GOT3 (cell line): Measurements from ENCODE around the gene MED17.
"Not testable (repeated sequence)": the region's sequence is repeated elsewhere in the genome, so short reads cannot be mapped to it uniquely, and the experiment has no call there.

ENCODE experiments used
- DNase-seq: peaks from one replicate; lab custom pipeline; 2025; ENCODE audit warnings: mixed read lengths; lab: John Stamatoyannopoulos, UW

The MED17 gene, protein sequence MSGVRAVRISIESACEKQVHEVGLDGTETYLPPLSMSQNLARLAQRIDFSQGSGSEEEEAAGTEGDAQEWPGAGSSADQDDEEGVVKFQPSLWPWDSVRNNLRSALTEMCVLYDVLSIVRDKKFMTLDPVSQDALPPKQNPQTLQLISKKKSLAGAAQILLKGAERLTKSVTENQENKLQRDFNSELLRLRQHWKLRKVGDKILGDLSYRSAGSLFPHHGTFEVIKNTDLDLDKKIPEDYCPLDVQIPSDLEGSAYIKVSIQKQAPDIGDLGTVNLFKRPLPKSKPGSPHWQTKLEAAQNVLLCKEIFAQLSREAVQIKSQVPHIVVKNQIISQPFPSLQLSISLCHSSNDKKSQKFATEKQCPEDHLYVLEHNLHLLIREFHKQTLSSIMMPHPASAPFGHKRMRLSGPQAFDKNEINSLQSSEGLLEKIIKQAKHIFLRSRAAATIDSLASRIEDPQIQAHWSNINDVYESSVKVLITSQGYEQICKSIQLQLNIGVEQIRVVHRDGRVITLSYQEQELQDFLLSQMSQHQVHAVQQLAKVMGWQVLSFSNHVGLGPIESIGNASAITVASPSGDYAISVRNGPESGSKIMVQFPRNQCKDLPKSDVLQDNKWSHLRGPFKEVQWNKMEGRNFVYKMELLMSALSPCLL

GRCh38 chr11:93784145-93784934, at the start of gene MED17:
TSS of gene MED17 (plus strand) at chr11:93784282. CDS start at chr11:93784514, 232 bp downstream.
- DNase-seq: peak; percentile 57

GRCh38 chr11:93734427-93735222, 49.5 kb upstream of the MED17 start:
- DNase-seq: no peak

DNA sequence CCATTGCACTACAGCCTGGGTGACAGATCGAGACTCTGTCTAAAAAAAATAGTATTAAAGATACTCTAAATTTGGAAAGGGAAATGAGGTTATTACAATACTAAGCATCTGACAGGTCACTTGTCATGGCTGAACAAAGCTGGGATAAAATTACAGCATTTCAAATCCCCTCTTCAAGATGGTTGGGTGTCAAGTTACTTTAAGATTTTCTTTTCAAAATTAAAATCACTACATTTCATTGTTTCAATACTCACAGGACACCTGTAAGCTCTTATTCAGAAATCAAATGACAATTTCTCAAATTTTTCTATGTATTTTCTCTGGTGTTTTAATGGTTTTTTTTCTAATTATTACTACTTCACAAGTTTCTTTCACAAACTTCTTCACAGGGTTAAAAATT, 48.5 kb upstream of the MED17 start:
- DNase-seq: no peak

GRCh38 chr11:93736129-93736528, 48.0 kb upstream of the MED17 start:
- DNase-seq: no peak

GRCh38 chr11:93737904-93738612, 46.0 kb upstream of the MED17 start:
- DNase-seq: no peak

GRCh38 chr11:93738647-93739081, 45.4 kb upstream of the MED17 start:
- DNase-seq: no peak

- no peak for DNase-seq
These were observed 43.9 kb upstream of the MED17 start for GRCh38 chr11:93740031-93740729.

DNA sequence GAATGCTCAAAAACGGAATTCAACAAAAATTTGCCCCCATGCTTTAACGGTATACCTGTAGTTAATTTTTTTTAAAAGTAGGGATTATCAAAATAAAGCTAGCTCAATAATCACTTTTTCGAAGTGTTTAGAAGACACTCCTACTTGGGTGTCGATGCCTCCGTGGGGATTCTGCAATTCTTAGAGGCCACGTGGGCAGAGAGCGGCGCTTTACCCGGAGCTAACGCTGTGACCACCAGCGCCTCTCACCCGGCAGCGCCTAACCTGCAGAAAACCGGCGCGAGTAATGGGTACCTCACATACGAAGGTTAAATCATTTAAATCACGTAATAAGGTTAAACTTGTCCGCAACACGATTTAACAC, 43.4 kb upstream of the MED17 start:
- DNase-seq: no peak

GRCh38 chr11:93741094-93741881, 42.8 kb upstream of the MED17 start, which contains the start of the genes C11orf54 and TAF1D:
TSS of gene C11orf54 (plus strand) at chr11:93741672. CDS start at chr11:93747394, 5,722 bp downstream.
TSS of gene TAF1D (minus strand) at chr11:93741495. CDS start at chr11:93739304, 2,191 bp downstream.
- peak; percentile 75 for DNase-seq

DNA sequence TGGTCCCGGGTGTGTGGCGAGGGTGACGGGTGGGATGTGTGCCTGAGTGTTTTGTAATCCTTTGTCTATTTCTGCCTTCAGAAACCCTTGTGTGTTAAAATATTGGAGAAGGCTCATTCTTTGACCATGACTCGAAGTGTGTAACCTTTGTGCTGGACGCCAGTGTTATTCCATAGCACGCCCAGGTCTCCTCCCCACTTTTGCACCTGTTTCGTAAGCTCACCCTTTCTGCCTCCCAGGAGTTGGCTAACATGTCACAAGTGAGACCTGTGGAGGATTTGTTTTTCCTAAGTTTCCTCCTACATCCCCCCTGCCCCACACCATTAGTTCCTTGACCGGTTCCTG, 42.2 kb upstream of the MED17 start:
- no peak for DNase-seq

DNA sequence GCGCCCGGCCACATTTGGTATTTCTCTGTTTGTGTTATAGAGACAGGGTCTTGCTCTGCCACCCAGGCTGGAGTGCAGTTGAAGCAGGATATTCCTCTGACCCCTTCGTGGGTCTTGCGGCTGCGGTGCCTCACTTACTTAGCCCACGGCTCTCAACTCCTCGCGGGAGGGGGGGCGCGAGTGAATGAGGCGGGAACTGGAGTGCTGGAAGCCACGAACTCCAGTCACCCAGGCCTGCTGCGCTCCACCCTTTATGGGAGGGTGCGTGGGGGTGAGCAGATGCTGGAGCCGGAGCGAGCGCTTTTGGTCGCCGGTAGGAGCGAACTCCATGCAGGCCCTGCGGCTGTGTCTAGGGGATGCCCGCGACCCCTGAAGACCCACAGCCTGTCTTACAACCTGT, 40.8 kb upstream of the MED17 start:
- no peak for DNase-seq

DNA sequence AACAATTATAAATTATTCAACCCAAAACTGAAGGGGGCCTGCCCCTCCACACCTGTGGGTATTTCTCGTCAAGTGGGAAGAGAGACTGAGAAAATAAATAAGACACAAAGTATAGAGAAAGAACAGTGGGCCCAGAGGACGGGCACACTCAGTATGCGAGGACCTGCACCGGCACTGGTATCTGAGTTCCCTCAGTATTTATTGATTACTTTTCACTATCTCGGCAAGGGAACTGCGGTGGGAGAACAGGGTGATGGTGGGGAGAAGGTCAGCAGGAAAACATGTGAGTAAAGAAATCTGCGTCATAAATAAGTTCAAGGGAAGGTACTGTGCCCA, 39.4 kb upstream of the MED17 start:
- DNase-seq: no peak

DNA sequence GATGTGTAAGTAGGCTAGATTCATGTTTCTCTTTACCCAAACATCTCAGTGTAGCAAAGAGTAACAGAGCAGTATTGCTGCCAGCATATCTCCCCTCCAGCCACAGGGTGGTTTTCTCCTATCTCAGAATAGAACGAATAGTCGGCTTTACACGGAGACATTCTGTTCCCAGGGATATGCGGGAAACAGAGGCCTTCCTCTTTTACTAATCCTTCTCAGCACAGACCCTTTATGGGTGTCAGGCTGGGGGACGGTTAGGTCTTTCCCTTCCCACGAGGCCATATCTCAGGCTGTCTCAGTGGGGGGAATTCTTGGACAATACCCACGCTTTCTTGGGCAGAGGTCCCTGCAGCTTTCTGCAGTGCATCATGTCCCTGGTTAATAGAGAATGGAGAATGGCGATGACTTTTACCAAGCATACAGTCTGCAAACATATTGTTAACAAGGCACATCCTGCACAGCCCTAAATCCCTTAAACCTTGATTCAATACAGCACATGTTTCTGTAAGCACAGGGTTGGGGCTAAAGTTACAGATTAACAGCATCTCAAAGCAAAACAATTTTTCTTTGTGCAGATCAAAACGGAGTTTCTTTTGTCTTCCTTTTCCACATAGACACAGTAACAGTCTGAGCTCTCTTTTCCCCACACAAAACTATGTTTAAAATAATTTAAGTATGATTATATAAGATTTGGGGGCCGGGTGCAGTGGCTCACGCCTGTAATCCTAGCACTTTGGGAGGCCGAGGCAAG, 38.9 kb upstream of the MED17 start:
- not testable (repeated sequence) for DNase-seq

DNA sequence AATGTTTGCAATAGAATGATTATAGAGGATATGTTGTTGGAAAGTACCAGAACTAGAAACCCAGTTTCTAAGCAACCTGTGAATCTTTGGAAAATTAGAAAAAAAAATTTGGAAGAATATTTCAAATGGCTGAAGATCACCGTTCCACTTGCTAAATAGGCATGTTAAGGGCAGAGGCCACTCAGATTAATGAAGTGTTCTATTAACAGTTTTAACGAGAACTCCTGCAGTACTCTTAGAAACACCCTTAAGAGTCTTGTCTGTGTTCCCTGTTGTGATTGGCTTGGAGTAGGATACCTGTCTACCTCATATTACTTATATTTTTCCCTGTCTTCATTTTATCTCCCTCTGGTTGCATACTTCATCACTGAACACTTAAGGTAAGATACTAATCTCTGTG, 38.0 kb upstream of the MED17 start:
- DNase-seq: no peak

- DNase-seq: no peak
These were observed 37.0 kb upstream of the MED17 start for GRCh38 chr11:93747122-93747521.

DNA sequence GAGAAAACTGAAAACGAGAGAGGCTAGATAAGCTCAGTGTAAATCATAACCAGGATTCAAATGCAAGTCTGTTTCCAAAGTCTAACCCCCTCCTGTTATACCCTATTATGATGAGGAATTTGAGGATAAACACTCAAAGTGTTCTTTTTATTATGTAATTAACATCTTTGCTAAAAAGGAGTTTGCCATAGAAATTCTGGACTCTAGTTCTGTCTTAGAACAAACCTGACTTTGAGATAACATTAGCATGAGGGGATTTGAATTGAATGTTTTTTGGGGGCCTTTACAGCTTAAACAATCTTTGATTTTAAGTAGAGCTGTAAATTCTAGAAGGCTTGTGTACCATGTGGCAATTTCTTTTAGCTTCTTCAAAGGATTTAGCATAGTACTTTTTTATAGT, 33.1 kb upstream of the MED17 start:
- DNase-seq: no peak

DNA sequence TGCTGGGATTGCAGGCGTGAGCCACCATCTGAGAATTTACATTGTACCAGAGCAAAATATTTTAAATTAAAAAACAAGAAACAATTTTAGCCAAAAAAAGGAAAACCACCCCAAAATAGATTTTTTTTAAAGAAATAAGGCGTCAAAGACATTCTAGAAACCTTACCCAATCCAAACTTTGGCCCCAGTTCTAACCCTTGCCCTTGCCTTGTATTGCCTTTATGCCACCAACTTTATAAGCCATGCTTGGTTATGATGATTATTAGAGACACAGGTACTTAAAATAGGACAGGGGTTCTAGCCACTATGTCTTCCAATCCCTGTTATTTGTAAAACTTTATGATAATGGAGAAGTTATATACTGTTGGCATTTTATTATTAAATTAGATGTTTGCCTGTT, 30.8 kb upstream of the MED17 start:
- DNase-seq: no peak

DNA sequence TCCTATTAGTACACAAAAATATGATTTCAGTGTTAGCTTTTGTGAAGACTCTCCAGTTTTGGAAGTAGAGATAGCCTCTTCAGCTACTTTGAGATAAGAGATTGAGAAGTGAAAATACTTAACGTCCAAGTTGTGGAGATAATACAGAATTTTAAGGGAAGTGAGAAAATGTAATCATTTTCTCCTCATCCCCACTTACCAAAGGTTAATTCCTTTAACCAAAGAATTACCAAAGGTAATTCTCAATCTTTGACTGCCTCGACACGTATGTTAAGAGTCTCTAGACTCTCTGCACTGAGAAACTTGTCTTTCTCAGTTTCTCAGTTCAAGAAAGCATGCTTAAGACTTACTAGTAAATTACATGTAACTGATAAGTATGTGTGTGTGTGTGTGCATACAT, 27.3 kb upstream of the MED17 start:
- no peak for DNase-seq

DNA sequence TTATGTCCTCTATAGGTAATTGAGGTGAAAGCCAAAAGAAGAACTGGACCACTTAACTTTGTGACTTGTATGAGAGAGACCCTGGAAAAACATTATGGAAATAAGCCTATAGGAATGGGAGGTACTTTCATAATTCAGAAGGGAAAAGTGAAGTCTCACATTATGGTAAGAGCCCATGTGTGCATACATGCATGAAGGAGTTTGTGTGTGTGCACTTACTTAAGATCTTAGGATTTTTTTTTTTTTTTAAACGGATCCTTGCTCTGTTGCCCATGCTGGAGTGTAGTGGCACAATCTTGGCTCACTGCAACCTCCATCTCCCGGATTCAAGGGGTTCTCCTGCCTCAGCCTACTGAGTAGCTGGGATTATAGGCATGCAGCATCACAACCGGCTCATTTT, 26.8 kb upstream of the MED17 start:
- no peak for DNase-seq
